ENCODE data around the gene C5orf34.
"Not testable (repeated sequence)": the region's sequence is repeated elsewhere in the genome, so short reads cannot be mapped to it uniquely, and the experiment has no call there.

C5orf34 gene

GRCh38 chr5:43514471-43514815, 505 bp downstream of the C5orf34 start:
- no peak for DNase-seq

GRCh38 chr5:43514025-43514424, 923 bp downstream of the C5orf34 start:
- DNase-seq, result no peak

GRCh38 chr5:43511062-43511461, 3.9 kb downstream of the C5orf34 start:
- DNase-seq, result not testable (repeated sequence)

GRCh38 chr5:43498581-43498980, 16.4 kb downstream of the C5orf34 start:
- DNase-seq, result no peak

- no peak for DNase-seq
These were observed 17.4 kb downstream of the C5orf34 start for GRCh38 chr5:43497311-43498104.

- DNase-seq, result no peak
These were observed 23.6 kb downstream of the C5orf34 start for GRCh38 chr5:43491326-43491725.

GRCh38 chr5:43486353-43486752, 28.6 kb downstream of the C5orf34 start:
- no peak for DNase-seq

- no peak for DNase-seq
These were observed 29.5 kb downstream of the C5orf34 start for GRCh38 chr5:43485406-43485805.

GRCh38 chr5:43484106-43484849, 30.7 kb downstream of the C5orf34 start:
- peak; percentile 24 for DNase-seq

GRCh38 chr5:43483298-43484105, 31.4 kb downstream of the C5orf34 start, which contains the start of gene TMEM267:
Gene TMEM267, minus strand, starts transcription at chr5:43483865. Its CDS starts 29,896 bp downstream, at chr5:43453969.
- peak; percentile 61 for DNase-seq

GRCh38 chr5:43482490-43483297, 32.3 kb downstream of the C5orf34 start:
- DNase-seq, result no peak

GRCh38 chr5:43469671-43470391, 45.1 kb downstream of the C5orf34 start:
- no peak for DNase-seq

GRCh38 chr5:43467100-43467499, 47.8 kb downstream of the C5orf34 start:
- DNase-seq, result no peak

GRCh38 chr5:43465455-43465854, 49.5 kb downstream of the C5orf34 start:
- DNase-seq, result not testable (repeated sequence)

- no peak for DNase-seq
These were observed 53.9 kb downstream of the C5orf34 start for GRCh38 chr5:43461066-43461465.

GRCh38 chr5:43456556-43456955, 58.4 kb downstream of the C5orf34 start:
- DNase-seq, result no peak

GRCh38 chr5:43441575-43441974, 73.4 kb downstream of the C5orf34 start:
- DNase-seq, result not testable (repeated sequence)

GRCh38 chr5:43437062-43437660, 77.8 kb downstream of the C5orf34 start:
- no peak for DNase-seq

All from NCI-H1436 treated with DMSO at 0.1 percent for 48 hours (cell line).